ENCODE measurements around the gene SLC12A5.

The SLC12A5 gene

DNA sequence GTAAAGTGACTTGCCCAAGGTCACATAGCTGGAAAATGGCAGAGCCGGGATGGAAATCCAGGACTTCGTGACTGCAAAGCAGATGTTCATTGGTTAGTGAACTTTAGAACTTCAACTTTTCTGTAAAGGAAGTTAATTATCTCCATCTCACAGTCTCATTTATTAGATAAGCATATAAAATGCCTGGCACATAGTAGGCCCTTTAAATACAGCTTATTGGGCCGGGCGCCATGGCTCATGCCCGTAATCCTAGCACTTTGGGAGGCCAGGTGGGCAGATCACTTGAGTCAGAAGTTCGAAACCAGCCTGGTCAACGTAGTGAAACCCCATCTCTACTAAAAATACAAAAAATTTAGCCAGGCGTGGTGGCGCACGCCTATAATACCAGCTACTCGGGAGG, 22.1 kb upstream of the SLC12A5 start:
- Histone ChIP-seq H3K56ac (ENCODE audit: low read length) (peak overlapping the region; percentile 65), H2BK15ac (replicated peaks; ENCODE audit: low read depth) (no peak overlapping the region), H4K8ac (ENCODE audit: low read depth, low read length) (no peak overlapping the region), H3K23ac (ENCODE audit: low read length) (no peak overlapping the region), H3K4me3 (ENCODE audit: low read length) (no peak overlapping the region), H2BK5ac (ENCODE audit: low read length) (no peak overlapping the region), H2BK120ac (ENCODE audit: low read depth, low read length) (peak overlapping the region; percentile 39), H3K27ac (ENCODE audit: low read depth, low read length) (no peak overlapping the region), H3K27me3 (ENCODE audit: insufficient read depth, low read length, poor library complexity) (no peaks in the 10 kb centered on the region), H3K4me1 (ENCODE audit: control insufficient read depth, low read depth, low read length) (peaks cover 23% of the 10 kb centered on the region), H3K36me3 (ENCODE audit: control insufficient read depth, insufficient read depth, low read length) (no peaks in the 10 kb centered on the region), H3K9ac (ENCODE audit: low read length) (no peak overlapping the region), H3K79me2 (ENCODE audit: control insufficient read depth, insufficient read depth, low read length) (no peaks in the 10 kb centered on the region), H3K18ac (ENCODE audit: low read length) (peak overlapping the region; percentile 46), H3K79me1 (ENCODE audit: low read length) (no peaks in the 10 kb centered on the region), H3K4ac (ENCODE audit: low read depth, low read length) (no peak overlapping the region), H4K5ac (ENCODE audit: low read length) (no peak overlapping the region), H2AK5ac (ENCODE audit: low read length) (no peak overlapping the region), H3K4me2 (ENCODE audit: low read length) (no peak overlapping the region)
- WGBS (ENCODE audit: extremely low coverage, insufficient coverage, low lambda C conversion rate) = no CpG with 5 or more reads among the region's 11 CpGs
- DNase-seq = no peak

DNA sequence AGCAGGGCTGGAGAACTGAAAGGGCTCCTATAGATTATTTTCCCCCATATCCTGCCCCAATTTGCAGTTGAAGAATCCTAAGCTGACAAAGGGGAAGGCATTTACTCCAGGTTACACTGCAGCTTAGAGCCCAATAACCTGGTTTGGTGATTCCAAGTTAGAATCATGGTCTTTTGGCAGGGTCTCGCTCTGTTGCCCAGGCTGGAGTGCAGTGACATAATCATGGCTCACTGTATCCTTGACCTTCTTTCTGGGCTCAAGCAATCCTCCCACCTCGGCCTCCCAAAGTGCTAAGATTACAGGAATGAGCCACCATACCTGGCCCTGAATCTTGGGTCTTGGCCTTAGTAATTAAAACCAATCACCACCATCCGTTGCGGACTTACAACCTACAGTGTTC, 21.3 kb upstream of the SLC12A5 start:
- Histone ChIP-seq H2BK5ac (ENCODE audit: low read length) (peak overlapping the region; percentile 70), H3K18ac (ENCODE audit: low read length) (peak overlapping the region; percentile 30), H3K27me3 (ENCODE audit: insufficient read depth, low read length, poor library complexity) (no peaks in the 10 kb centered on the region), H3K4me2 (ENCODE audit: low read length) (no peak overlapping the region), H3K79me2 (ENCODE audit: control insufficient read depth, insufficient read depth, low read length) (no peaks in the 10 kb centered on the region), H3K9ac (ENCODE audit: low read length) (no peak overlapping the region), H2BK120ac (ENCODE audit: low read depth, low read length) (no peak overlapping the region), H3K27ac (ENCODE audit: low read depth, low read length) (peak overlapping the region; percentile 32), H2BK15ac (replicated peaks; ENCODE audit: low read depth) (no peak overlapping the region), H3K79me1 (ENCODE audit: low read length) (no peaks in the 10 kb centered on the region), H2AK5ac (ENCODE audit: low read length) (peak overlapping the region; percentile 68), H3K4me1 (ENCODE audit: control insufficient read depth, low read depth, low read length) (peaks cover 23% of the 10 kb centered on the region), H3K56ac (ENCODE audit: low read length) (peak overlapping the region; percentile 79), H4K5ac (ENCODE audit: low read length) (no peak overlapping the region), H4K8ac (ENCODE audit: low read depth, low read length) (no peak overlapping the region), H3K4ac (ENCODE audit: low read depth, low read length) (no peak overlapping the region), H3K23ac (ENCODE audit: low read length) (no peak overlapping the region), H3K4me3 (ENCODE audit: low read length) (no peak overlapping the region), H3K36me3 (ENCODE audit: control insufficient read depth, insufficient read depth, low read length) (no peaks in the 10 kb centered on the region)
- WGBS (ENCODE audit: extremely low coverage, insufficient coverage, low lambda C conversion rate) = no CpG with 5 or more reads among the region's 4 CpGs
- no peak for DNase-seq

DNA sequence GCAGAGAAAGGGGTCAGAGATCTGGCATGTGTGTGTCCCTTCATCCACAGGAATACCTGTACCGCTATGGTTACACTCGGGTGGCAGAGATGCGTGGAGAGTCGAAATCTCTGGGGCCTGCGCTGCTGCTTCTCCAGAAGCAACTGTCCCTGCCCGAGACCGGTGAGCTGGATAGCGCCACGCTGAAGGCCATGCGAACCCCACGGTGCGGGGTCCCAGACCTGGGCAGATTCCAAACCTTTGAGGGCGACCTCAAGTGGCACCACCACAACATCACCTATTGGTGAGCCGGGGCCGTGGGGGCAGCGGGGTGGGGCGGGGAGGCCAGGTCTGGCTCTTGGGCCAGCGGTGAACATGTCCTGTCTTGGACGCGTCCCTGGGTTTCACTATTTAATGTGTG, 19.2 kb upstream of the SLC12A5 start:
- no peak overlapping the region for H3K27ac ChIP-seq (ENCODE audit: low read depth, low read length)
- no peak overlapping the region for H2AK5ac ChIP-seq (ENCODE audit: low read length)
- H4K8ac ChIP-seq (ENCODE audit: low read depth, low read length) = no peak overlapping the region
- H3K79me1 ChIP-seq (ENCODE audit: low read length) = no peaks in the 10 kb centered on the region
- H3K4me3 ChIP-seq (ENCODE audit: low read length) = no peak overlapping the region
- no peak overlapping the region for H3K4me2 ChIP-seq (ENCODE audit: low read length)
- no peak overlapping the region for H3K23ac ChIP-seq (ENCODE audit: low read length)
- no peak overlapping the region for H3K9ac ChIP-seq (ENCODE audit: low read length)
- H3K4me1 ChIP-seq (ENCODE audit: control insufficient read depth, low read depth, low read length) = peaks cover 17% of the 10 kb centered on the region
- H3K56ac ChIP-seq (ENCODE audit: low read length) = peak overlapping the region; percentile 47
- no CpG with 5 or more reads among the region's 20 CpGs for WGBS (ENCODE audit: extremely low coverage, insufficient coverage, low lambda C conversion rate)
- H3K4ac ChIP-seq (ENCODE audit: low read depth, low read length) = no peak overlapping the region
- no peaks in the 10 kb centered on the region for H3K27me3 ChIP-seq (ENCODE audit: insufficient read depth, low read length, poor library complexity)
- H3K18ac ChIP-seq (ENCODE audit: low read length) = no peak overlapping the region
- no peak overlapping the region for H2BK5ac ChIP-seq (ENCODE audit: low read length)
- H3K79me2 ChIP-seq (ENCODE audit: control insufficient read depth, insufficient read depth, low read length) = no peaks in the 10 kb centered on the region
- H3K36me3 ChIP-seq (ENCODE audit: control insufficient read depth, insufficient read depth, low read length) = no peaks in the 10 kb centered on the region
- no peak overlapping the region for H2BK120ac ChIP-seq (ENCODE audit: low read depth, low read length)
- no peak for DNase-seq
- no peak overlapping the region for H2BK15ac ChIP-seq (replicated peaks; ENCODE audit: low read depth)
- H4K5ac ChIP-seq (ENCODE audit: low read length) = no peak overlapping the region

DNA sequence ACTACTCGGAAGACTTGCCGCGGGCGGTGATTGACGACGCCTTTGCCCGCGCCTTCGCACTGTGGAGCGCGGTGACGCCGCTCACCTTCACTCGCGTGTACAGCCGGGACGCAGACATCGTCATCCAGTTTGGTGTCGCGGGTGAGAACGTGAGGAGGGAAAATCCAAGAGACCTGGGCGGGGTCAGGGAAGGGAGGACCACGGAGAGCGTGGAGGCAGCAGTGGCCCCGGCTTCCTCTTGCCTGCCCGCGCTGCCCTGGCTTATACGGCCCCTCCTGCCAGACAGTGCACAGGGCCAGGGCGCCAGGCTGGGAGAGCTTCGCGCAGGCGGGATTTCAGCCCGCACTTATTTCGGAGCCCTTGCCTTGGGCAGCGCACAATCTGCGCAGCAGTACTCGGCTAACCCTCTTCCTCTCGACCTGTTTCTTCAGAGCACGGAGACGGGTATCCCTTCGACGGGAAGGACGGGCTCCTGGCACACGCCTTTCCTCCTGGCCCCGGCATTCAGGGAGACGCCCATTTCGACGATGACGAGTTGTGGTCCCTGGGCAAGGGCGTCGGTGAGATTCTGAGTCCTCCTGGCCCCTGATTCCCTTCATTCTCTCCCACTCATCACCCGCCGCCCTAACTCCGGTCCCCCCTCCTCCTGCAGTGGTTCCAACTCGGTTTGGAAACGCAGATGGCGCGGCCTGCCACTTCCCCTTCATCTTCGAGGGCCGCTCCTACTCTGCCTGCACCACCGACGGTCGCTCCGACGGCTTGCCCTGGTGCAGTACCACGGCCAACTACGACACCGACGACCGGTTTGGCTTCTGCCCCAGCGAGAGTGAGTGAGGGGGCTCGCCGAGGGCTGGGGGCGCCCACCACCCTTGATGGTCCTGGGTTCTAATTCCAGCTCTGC, 18.3 kb upstream of the SLC12A5 start:
- Histone ChIP-seq H3K9ac (ENCODE audit: low read length) (no peak overlapping the region), H3K23ac (ENCODE audit: low read length) (no peak overlapping the region), H2BK120ac (ENCODE audit: low read depth, low read length) (no peak overlapping the region), H3K27ac (ENCODE audit: low read depth, low read length) (no peak overlapping the region), H2AK5ac (ENCODE audit: low read length) (peak overlapping the region; percentile 38), H2BK15ac (replicated peaks; ENCODE audit: low read depth) (no peak overlapping the region), H3K79me2 (ENCODE audit: control insufficient read depth, insufficient read depth, low read length) (no peaks in the 10 kb centered on the region), H4K8ac (ENCODE audit: low read depth, low read length) (no peak overlapping the region), H3K18ac (ENCODE audit: low read length) (no peak overlapping the region), H3K36me3 (ENCODE audit: control insufficient read depth, insufficient read depth, low read length) (no peaks in the 10 kb centered on the region), H3K27me3 (ENCODE audit: insufficient read depth, low read length, poor library complexity) (no peaks in the 10 kb centered on the region), H3K4me2 (ENCODE audit: low read length) (no peak overlapping the region), H2BK5ac (ENCODE audit: low read length) (no peak overlapping the region), H4K5ac (ENCODE audit: low read length) (no peak overlapping the region), H3K4ac (ENCODE audit: low read depth, low read length) (no peak overlapping the region), H3K4me3 (ENCODE audit: low read length) (no peak overlapping the region), H3K4me1 (ENCODE audit: control insufficient read depth, low read depth, low read length) (peaks cover 13% of the 10 kb centered on the region), H3K56ac (ENCODE audit: low read length) (peak overlapping the region; percentile 79), H3K79me1 (ENCODE audit: low read length) (no peaks in the 10 kb centered on the region)
- no CpG with 5 or more reads among the region's 74 CpGs for WGBS (ENCODE audit: extremely low coverage, insufficient coverage, low lambda C conversion rate)
- DNase-seq = no peak

DNA sequence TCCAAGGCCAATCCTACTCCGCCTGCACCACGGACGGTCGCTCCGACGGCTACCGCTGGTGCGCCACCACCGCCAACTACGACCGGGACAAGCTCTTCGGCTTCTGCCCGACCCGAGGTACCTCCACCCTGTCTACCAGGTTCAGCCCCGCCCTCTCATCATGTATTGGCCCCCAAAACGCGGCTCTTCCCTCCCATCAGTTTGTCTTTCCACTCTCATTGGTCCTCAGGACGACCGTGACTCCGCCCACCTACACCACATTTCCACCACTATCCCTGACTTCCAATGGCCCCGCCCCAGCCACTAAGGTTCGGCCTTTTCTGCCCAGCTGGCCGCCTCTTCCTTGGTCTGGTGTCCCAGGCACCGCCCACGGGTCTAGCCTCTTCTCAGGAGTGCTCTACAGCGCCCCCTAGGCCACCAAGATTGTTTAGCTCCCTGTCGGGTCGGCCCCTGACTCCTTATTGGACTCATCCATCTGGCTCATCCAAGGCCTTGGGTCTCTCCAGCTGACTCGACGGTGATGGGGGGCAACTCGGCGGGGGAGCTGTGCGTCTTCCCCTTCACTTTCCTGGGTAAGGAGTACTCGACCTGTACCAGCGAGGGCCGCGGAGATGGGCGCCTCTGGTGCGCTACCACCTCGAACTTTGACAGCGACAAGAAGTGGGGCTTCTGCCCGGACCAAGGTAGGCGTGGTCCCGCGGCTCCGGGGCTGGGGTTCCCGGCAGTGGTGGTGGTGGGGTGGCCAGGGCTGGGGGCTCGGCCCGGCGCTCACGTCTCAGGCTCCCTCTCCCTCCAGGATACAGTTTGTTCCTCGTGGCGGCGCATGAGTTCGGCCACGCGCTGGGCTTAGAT, 17.2 kb upstream of the SLC12A5 start:
- Histone ChIP-seq H2AK5ac (ENCODE audit: low read length) (no peak overlapping the region), H3K27me3 (ENCODE audit: insufficient read depth, low read length, poor library complexity) (no peaks in the 10 kb centered on the region), H3K18ac (ENCODE audit: low read length) (no peak overlapping the region), H3K4me2 (ENCODE audit: low read length) (peak overlapping the region; percentile 36), H4K8ac (ENCODE audit: low read depth, low read length) (no peak overlapping the region), H4K5ac (ENCODE audit: low read length) (no peak overlapping the region), H3K56ac (ENCODE audit: low read length) (peak overlapping the region; percentile 79), H3K4me1 (ENCODE audit: control insufficient read depth, low read depth, low read length) (peaks cover 12% of the 10 kb centered on the region), H3K36me3 (ENCODE audit: control insufficient read depth, insufficient read depth, low read length) (no peaks in the 10 kb centered on the region), H3K27ac (ENCODE audit: low read depth, low read length) (no peak overlapping the region), H2BK15ac (replicated peaks; ENCODE audit: low read depth) (no peak overlapping the region), H3K4me3 (ENCODE audit: low read length) (no peak overlapping the region), H3K79me1 (ENCODE audit: low read length) (no peaks in the 10 kb centered on the region), H3K4ac (ENCODE audit: low read depth, low read length) (no peak overlapping the region), H2BK5ac (ENCODE audit: low read length) (no peak overlapping the region), H3K9ac (ENCODE audit: low read length) (peak overlapping the region; percentile 57), H2BK120ac (ENCODE audit: low read depth, low read length) (no peak overlapping the region), H3K79me2 (ENCODE audit: control insufficient read depth, insufficient read depth, low read length) (no peaks in the 10 kb centered on the region), H3K23ac (ENCODE audit: low read length) (no peak overlapping the region)
- DNase-seq = peak; percentile 95
- no CpG with 5 or more reads among the region's 57 CpGs for WGBS (ENCODE audit: extremely low coverage, insufficient coverage, low lambda C conversion rate)

All from mesendoderm (in vitro differentiated cells).